Measurements from ENCODE around the gene KCNQ5.

KCNQ5 gene

DNA sequence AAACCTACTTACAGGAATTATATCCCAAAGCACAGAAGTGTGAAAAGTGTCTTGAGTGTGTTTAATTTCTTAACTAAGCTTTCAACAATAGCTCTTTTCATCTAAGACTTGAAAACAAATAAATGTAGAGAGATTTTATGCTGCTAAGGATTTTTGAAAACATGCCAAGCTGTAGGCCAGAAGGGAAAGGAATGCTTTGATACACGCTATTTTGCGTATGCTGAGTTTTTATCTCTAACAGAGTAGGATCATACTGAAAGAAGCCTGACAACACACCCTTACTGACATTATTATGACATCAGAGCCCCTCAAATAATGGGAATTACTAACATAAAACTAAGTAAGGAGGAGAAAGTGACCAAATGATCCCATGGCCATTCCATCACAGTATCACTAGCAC lies 338.0 kb downstream of the KCNQ5 start:
- Histone ChIP-seq H3K9me3 (ENCODE audit: control insufficient read depth, insufficient read depth, low read length) (no peaks in the 10 kb centered on the region), H3K4me1 (ENCODE audit: control insufficient read depth, insufficient read depth, low read length) (no peaks in the 10 kb centered on the region), H3K27me3 (ENCODE audit: control insufficient read depth, insufficient read depth, low read length) (no peaks in the 10 kb centered on the region), H3K4me3 (ENCODE audit: low read length) (no peak overlapping the region), H3K36me3 (ENCODE audit: control insufficient read depth, insufficient read depth, low read length) (no peaks in the 10 kb centered on the region), H3K27ac (ENCODE audit: low read length) (no peak overlapping the region)
- no peak for DNase-seq (ENCODE audit: low read depth, low spot score)
- WGBS (ENCODE audit: insufficient coverage, insufficient read length) = no CpG with 5 or more reads among the region's 2 CpGs

DNA sequence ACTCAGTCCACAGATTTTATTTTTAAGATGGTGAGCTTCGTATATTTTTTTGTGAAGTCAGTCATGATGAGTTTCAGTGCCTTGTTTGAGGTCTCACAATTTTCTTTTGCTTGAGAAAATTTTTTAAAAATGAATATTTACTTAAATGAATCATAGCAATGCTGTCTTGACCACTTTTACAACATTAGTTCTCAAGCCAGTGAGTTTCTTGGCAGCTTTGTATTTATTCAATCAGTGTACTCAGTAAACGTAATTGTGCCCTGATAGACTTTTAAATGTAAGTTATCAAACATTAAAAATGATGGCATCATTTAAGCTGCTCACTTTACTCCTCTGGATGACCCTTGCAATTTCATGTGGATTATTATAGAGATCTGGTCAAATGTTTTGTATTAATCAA lies 342.1 kb downstream of the KCNQ5 start:
- Histone ChIP-seq H3K4me3 (ENCODE audit: low read length) (no peak overlapping the region), H3K27ac (ENCODE audit: low read length) (no peak overlapping the region), H3K9me3 (ENCODE audit: control insufficient read depth, insufficient read depth, low read length) (no peaks in the 10 kb centered on the region), H3K4me1 (ENCODE audit: control insufficient read depth, insufficient read depth, low read length) (no peaks in the 10 kb centered on the region), H3K27me3 (ENCODE audit: control insufficient read depth, insufficient read depth, low read length) (no peaks in the 10 kb centered on the region), H3K36me3 (ENCODE audit: control insufficient read depth, insufficient read depth, low read length) (no peaks in the 10 kb centered on the region)
- WGBS (ENCODE audit: insufficient coverage, insufficient read length) = no CpG with 5 or more reads among the region's 2 CpGs
- no peak for DNase-seq (ENCODE audit: low read depth, low spot score)

DNA sequence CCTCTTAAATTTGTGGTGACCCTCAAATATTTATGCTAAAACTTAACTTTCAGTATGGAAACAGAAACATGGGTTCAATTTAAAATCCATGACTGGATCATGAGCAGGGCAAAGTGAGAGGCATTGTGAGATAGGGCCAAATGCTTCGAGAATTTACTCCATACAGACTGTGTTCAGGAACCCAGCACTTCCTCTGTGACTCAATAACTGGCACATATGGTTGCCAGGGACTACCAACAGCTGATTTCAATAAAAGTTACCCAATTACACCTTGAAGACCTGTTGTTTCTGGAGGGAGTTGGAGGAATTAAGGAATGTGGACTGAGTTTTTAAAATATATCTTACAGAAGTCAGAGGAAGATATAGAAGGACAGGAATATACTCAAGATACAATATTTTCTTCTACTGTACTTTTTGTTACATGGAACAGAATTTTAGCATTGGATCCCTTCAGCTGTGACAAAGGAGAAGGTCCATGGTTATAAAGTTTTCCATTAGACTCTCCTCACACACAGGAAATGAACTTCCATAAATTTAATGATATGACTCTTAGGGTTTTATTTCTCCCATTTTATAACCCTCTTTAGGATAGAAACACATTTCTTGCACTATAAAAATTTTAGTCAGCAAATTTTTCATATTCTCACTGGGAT lies 344.9 kb downstream of the KCNQ5 start:
- no peak overlapping the region for H3K27ac ChIP-seq (ENCODE audit: low read length)
- no peaks in the 10 kb centered on the region for H3K4me1 ChIP-seq (ENCODE audit: control insufficient read depth, insufficient read depth, low read length)
- DNase-seq (ENCODE audit: low read depth, low spot score) = no peak
- H3K27me3 ChIP-seq (ENCODE audit: control insufficient read depth, insufficient read depth, low read length) = no peaks in the 10 kb centered on the region
- no CpG with 5 or more reads among the region's 1 CpG for WGBS (ENCODE audit: insufficient coverage, insufficient read length)
- no peaks in the 10 kb centered on the region for H3K36me3 ChIP-seq (ENCODE audit: control insufficient read depth, insufficient read depth, low read length)
- no peaks in the 10 kb centered on the region for H3K9me3 ChIP-seq (ENCODE audit: control insufficient read depth, insufficient read depth, low read length)
- H3K4me3 ChIP-seq (ENCODE audit: low read length) = no peak overlapping the region

DNA sequence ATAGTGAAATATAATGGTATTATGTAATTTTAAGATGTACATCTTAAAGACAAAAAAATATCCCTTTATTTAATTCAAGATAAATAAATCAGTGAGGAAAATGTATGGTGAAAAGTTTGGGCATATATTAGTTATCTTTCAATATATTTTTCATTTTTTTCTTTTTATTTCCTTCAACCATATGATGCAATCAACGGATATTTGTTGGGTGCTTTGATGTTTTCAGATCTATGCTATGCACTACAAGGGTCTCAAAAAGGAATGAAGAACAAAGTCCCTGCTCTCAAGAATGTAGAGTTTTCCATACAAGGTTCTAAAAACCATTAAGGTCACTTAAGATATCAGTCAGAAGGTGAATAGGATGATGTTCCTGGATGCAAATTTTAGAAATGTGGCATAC lies 345.5 kb downstream of the KCNQ5 start:
- H3K4me3 ChIP-seq (ENCODE audit: low read length) = no peak overlapping the region
- DNase-seq (ENCODE audit: low read depth, low spot score) = no peak
- H3K27me3 ChIP-seq (ENCODE audit: control insufficient read depth, insufficient read depth, low read length) = no peaks in the 10 kb centered on the region
- H3K27ac ChIP-seq (ENCODE audit: low read length) = no peak overlapping the region
- no peaks in the 10 kb centered on the region for H3K4me1 ChIP-seq (ENCODE audit: control insufficient read depth, insufficient read depth, low read length)
- no CpG with 5 or more reads among the region's 1 CpG for WGBS (ENCODE audit: insufficient coverage, insufficient read length)
- no peaks in the 10 kb centered on the region for H3K36me3 ChIP-seq (ENCODE audit: control insufficient read depth, insufficient read depth, low read length)
- no peaks in the 10 kb centered on the region for H3K9me3 ChIP-seq (ENCODE audit: control insufficient read depth, insufficient read depth, low read length)

DNA sequence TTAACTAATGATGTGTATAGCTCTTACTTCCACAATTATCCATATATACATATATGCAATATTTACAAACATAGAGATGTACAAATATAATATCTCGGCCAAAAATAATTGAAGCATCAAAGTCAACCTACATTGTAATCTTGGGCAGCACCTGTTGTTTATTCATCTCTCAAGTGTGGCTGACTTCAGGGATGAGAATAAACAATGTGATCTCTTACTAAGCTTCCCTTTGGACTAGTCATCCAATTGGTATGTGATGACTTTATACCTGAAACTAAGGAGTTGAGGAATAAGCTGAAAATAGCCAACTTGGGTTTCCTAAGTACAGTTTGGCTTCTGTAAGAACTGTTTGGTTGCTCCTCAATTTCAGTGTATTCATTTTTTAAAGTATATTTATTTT lies 346.8 kb downstream of the KCNQ5 start:
- DNase-seq (ENCODE audit: low read depth, low spot score) = no peak

DNA sequence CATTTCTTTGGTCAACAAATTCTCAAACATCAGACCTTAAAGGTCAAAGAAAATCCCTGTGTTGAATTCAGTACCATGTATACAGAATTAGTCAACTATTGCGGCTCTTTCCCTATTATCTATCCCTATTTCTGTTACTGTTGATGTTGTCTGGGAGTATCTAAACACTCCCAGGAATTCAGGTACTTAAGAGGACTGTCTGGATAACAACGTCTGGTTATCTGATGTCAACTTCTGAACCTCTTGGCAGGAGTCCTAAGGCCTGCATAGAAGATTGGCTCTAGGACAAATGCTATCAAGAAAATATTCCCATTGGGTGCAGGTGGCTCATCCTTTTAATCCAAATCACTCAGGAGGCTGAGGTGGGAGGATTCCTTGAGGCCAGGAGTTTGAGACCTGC lies 347.8 kb downstream of the KCNQ5 start:
- DNase-seq (ENCODE audit: low read depth, low spot score) = no peak
- no peak overlapping the region for H3K27ac ChIP-seq (ENCODE audit: low read length)
- H3K27me3 ChIP-seq (ENCODE audit: control insufficient read depth, insufficient read depth, low read length) = no peaks in the 10 kb centered on the region
- WGBS (ENCODE audit: insufficient coverage, insufficient read length) = no CpG with 5 or more reads among the region's 2 CpGs
- H3K9me3 ChIP-seq (ENCODE audit: control insufficient read depth, insufficient read depth, low read length) = no peaks in the 10 kb centered on the region
- H3K36me3 ChIP-seq (ENCODE audit: control insufficient read depth, insufficient read depth, low read length) = no peaks in the 10 kb centered on the region
- H3K4me3 ChIP-seq (ENCODE audit: low read length) = no peak overlapping the region
- no peaks in the 10 kb centered on the region for H3K4me1 ChIP-seq (ENCODE audit: control insufficient read depth, insufficient read depth, low read length)

More for the DNA sequence above, 346.8 kb downstream of the KCNQ5 start:
- H3K9me3 ChIP-seq (ENCODE audit: control insufficient read depth, insufficient read depth, low read length) = no peaks in the 10 kb centered on the region
- H3K4me1 ChIP-seq (ENCODE audit: control insufficient read depth, insufficient read depth, low read length) = no peaks in the 10 kb centered on the region
- no peaks in the 10 kb centered on the region for H3K27me3 ChIP-seq (ENCODE audit: control insufficient read depth, insufficient read depth, low read length)
- no peaks in the 10 kb centered on the region for H3K36me3 ChIP-seq (ENCODE audit: control insufficient read depth, insufficient read depth, low read length)
- no peak overlapping the region for H3K27ac ChIP-seq (ENCODE audit: low read length)
- no peak overlapping the region for H3K4me3 ChIP-seq (ENCODE audit: low read length)
- WGBS (ENCODE audit: insufficient coverage, insufficient read length) = no CpG with 5 or more reads among the region's 1 CpG

DNA sequence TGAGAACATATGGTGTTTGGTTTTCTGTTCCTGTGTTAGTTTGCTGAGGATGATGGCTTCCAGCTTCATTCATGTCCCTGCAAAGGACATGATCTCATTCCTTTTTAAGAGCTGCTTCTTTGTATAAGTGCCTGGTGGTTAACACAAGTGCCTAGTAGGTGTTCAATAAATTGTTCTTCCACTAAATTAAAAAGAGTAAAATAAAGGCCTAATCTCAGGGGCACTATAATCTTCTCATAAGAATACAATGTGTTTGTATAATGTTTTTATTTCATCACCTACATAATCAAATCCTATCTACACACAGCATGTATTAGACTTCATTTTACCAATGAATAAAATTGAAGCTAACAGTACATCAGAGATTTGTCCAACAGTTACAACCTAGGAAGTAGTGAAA lies 350.7 kb downstream of the KCNQ5 start:
- Histone ChIP-seq H3K4me3 (ENCODE audit: low read length) (no peak overlapping the region), H3K27ac (ENCODE audit: low read length) (no peak overlapping the region), H3K27me3 (ENCODE audit: control insufficient read depth, insufficient read depth, low read length) (no peaks in the 10 kb centered on the region), H3K36me3 (ENCODE audit: control insufficient read depth, insufficient read depth, low read length) (no peaks in the 10 kb centered on the region), H3K4me1 (ENCODE audit: control insufficient read depth, insufficient read depth, low read length) (peaks cover 2% of the 10 kb centered on the region; the same call in 1 of the 2 replicates), H3K9me3 (ENCODE audit: control insufficient read depth, insufficient read depth, low read length) (no peaks in the 10 kb centered on the region)
- no peak for DNase-seq (ENCODE audit: low read depth, low spot score)

DNA sequence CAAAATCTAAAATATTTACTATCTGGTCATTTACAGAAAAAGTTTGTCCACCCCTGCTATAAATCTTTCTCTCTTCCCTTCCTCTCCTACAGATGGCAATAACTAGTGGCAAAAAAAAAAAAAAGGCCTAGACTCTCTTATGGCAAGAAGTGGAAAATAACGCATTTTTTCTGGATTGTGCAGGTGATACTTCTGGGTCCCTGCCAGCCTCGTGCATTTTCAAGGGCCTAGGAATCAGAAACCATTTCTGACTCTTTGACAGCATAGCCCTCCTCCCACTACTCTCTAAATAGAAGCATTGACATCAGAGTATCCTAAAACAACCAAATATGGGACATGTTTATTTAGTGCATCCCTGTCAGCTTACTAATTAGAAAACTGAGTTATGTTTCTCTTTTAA lies 352.4 kb downstream of the KCNQ5 start:
- Histone ChIP-seq H3K36me3 (ENCODE audit: control insufficient read depth, insufficient read depth, low read length) (no peaks in the 10 kb centered on the region), H3K4me1 (ENCODE audit: control insufficient read depth, insufficient read depth, low read length) (peaks cover 2% of the 10 kb centered on the region; the same call in 1 of the 2 replicates), H3K27me3 (ENCODE audit: control insufficient read depth, insufficient read depth, low read length) (no peaks in the 10 kb centered on the region), H3K27ac (ENCODE audit: low read length) (no peak overlapping the region), H3K9me3 (ENCODE audit: control insufficient read depth, insufficient read depth, low read length) (no peaks in the 10 kb centered on the region), H3K4me3 (ENCODE audit: low read length) (no peak overlapping the region)
- no CpG with 5 or more reads among the region's 2 CpGs for WGBS (ENCODE audit: insufficient coverage, insufficient read length)
- no peak for DNase-seq (ENCODE audit: low read depth, low spot score)

DNA sequence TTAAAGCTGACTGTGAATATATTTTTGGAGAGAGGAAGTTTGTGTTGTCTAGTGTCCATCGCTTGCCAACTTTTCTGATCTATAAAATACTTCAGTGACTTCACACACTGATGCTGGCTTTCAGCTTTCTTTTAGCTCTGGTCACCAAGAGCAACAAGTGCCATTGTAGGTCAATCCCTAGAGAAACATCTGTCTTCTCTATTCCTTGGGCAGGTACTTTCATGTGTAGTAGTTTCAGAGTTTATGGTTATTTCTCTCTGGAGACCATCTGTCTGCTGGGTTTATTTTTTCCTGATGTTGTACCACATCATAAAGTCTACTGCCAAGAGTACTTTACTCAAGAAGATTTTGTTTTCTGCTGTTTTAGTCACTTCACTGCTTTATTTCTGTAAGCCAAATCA lies 353.5 kb downstream of the KCNQ5 start:
- no peak overlapping the region for H3K4me3 ChIP-seq (ENCODE audit: low read length)
- H3K4me1 ChIP-seq (ENCODE audit: control insufficient read depth, insufficient read depth, low read length) = peaks cover 2% of the 10 kb centered on the region; the same call in 1 of the 2 replicates
- H3K27me3 ChIP-seq (ENCODE audit: control insufficient read depth, insufficient read depth, low read length) = no peaks in the 10 kb centered on the region
- no CpG with 5 or more reads among the region's 1 CpG for WGBS (ENCODE audit: insufficient coverage, insufficient read length)
- H3K27ac ChIP-seq (ENCODE audit: low read length) = no peak overlapping the region
- no peaks in the 10 kb centered on the region for H3K36me3 ChIP-seq (ENCODE audit: control insufficient read depth, insufficient read depth, low read length)
- H3K9me3 ChIP-seq (ENCODE audit: control insufficient read depth, insufficient read depth, low read length) = no peaks in the 10 kb centered on the region
- DNase-seq (ENCODE audit: low read depth, low spot score) = no peak

DNA sequence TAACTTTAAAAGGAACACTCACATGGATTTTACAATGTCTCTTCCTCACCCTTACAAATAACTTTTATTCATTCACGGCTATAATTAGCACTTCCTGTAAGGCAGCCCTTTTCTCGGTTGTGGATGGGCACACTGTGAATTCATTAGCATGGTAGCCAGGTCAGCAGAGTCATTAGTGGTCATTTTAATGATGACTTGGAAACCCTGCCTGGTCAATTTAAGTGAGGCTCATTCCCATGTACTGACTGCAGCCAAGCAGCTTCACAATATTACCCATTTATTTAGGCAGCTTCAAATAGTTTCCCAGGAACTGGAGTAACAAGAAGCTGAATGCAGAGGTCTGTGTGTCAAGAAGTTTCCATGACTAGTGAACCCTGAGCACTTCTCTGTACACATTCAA lies 354.6 kb downstream of the KCNQ5 start:
- DNase-seq (ENCODE audit: low read depth, low spot score) = no peak
- WGBS (ENCODE audit: insufficient coverage, insufficient read length) = no CpG with 5 or more reads among the region's 2 CpGs
- H3K27ac ChIP-seq (ENCODE audit: low read length) = no peak overlapping the region
- H3K9me3 ChIP-seq (ENCODE audit: control insufficient read depth, insufficient read depth, low read length) = no peaks in the 10 kb centered on the region
- H3K27me3 ChIP-seq (ENCODE audit: control insufficient read depth, insufficient read depth, low read length) = no peaks in the 10 kb centered on the region
- H3K4me1 ChIP-seq (ENCODE audit: control insufficient read depth, insufficient read depth, low read length) = peaks cover 2% of the 10 kb centered on the region; the same call in 1 of the 2 replicates
- no peak overlapping the region for H3K4me3 ChIP-seq (ENCODE audit: low read length)
- H3K36me3 ChIP-seq (ENCODE audit: control insufficient read depth, insufficient read depth, low read length) = no peaks in the 10 kb centered on the region

DNA sequence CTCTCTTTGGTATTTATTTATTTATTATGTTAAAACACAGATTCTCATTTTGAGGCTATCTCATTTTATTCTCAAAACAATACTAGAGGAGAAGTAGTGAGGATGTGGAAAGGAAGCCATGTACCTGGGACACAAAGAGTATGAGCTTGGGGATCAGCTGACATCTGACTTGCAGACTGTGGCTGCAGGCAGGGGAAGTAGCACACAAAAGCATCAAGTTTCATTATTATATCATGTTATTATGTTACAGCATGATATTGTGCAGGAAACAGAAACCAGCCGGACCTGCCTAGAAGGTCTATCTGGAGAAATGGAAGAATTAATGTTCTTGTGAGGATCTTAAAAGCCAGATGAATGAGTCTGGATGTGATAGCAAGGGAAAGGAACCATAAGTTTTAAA lies 355.2 kb downstream of the KCNQ5 start:
- Histone ChIP-seq H3K9me3 (ENCODE audit: control insufficient read depth, insufficient read depth, low read length) (no peaks in the 10 kb centered on the region), H3K27me3 (ENCODE audit: control insufficient read depth, insufficient read depth, low read length) (no peaks in the 10 kb centered on the region), H3K36me3 (ENCODE audit: control insufficient read depth, insufficient read depth, low read length) (no peaks in the 10 kb centered on the region), H3K27ac (ENCODE audit: low read length) (no peak overlapping the region), H3K4me1 (ENCODE audit: control insufficient read depth, insufficient read depth, low read length) (peaks cover 2% of the 10 kb centered on the region; the same call in 1 of the 2 replicates), H3K4me3 (ENCODE audit: low read length) (no peak overlapping the region)
- no CpG with 5 or more reads among the region's 1 CpG for WGBS (ENCODE audit: insufficient coverage, insufficient read length)
- no peak for DNase-seq (ENCODE audit: low read depth, low spot score)

Measured in iPS DF 6.9 (cell line).